Left lung (tissue), 10 donors: ENCODE results near the gene PHKG1. TPM values are rescaled to one million over a fixed set of nuclear protein-coding genes. Genes with fewer than 3 reads are reported as not detected.

ENCODE experiments used
- ATAC-seq: fragments of 200-7000 bp; cut with Tn5 transposase; one replicate; pipeline ENCODE4 v1.9.1; 2020; ENCODE audit warnings: moderate library complexity
- DNase-seq, 4 donors: peaks; one replicate each; pipeline ENCODE4 v3.0.0-alpha.2; 2013 to 2020
- H3K27ac ChIP-seq, 2 donors: fragments of 200-600 bp; sonication (generic) in 1 of 2; one replicate each; pipeline versions ENCODE4 v1.5.0 to v1.8.0; 2020 to 2021
- H3K27me3 ChIP-seq, 2 donors: fragments of 200-600 bp; sonication (generic) in 1 of 2; one replicate each; pipeline versions ENCODE4 v1.5.0 to v1.8.0; 2020 to 2021
- H3K36me3 ChIP-seq, 2 donors: fragments of 200-600 bp; sonication (generic) in 1 of 2; one replicate each; pipeline versions ENCODE4 v1.5.0 to v1.8.0; 2020 to 2021
- H3K4me1 ChIP-seq, 2 donors: fragments of 200-600 bp; one replicate each; pipeline ENCODE4 v1.8.0; 2021
- H3K4me3 ChIP-seq, 2 donors: fragments of 200-600 bp; sonication (generic) in 1 of 2; one replicate each; pipeline versions ENCODE4 v1.5.0 to v1.8.0; 2020 to 2021; ENCODE audit warnings: mild to moderate bottlenecking in 1 of 2
- H3K9me3 ChIP-seq, 2 donors: fragments of 200-600 bp; sonication (generic) in 1 of 2; one replicate each; pipeline versions ENCODE4 v1.5.0 to v1.8.0; 2020 to 2021
- intact Hi-C, 2 donors: fragments of 100-400 bp; cut with DNase I; formaldehyde crosslinking; loops; one replicate each; pipeline versions ENCODE4 v1.11.2 to v1.14.2; 2022
- polyA plus RNA-seq, 6 donors: library from polyadenylated mRNA; unstranded; fragments of 120-200 nt; gene quantifications; one replicate each; pipeline ENCODE4 v1.2.1, GENCODE V29; 2013; ENCODE audit not compliant: insufficient read length in 6 of 6
- total RNA-seq, 2 donors: library from RNA; stranded (reverse); fragmentation: NEBNext Ultra II Directional; extraction: Animal tissue kit (Norgen Biotek cat#: 25700); gene quantifications; one replicate each; pipeline ENCODE4 v1.2.1, GENCODE V29; 2021
- TF ChIP-seq, protein P1 (sequence below), 2 donors: fragments of 200-600 bp; sonication (generic) in 1 of 2; IDR thresholded peaks; one replicate each; pipeline versions ENCODE4 v1.5.0 to v1.8.0; 2021; ENCODE audit warnings: antibody characterized with exemption in 2 of 2
- donor health status: DM: no; HTN: yes; CAD: no.
- donor health status: DM: no; HTN: no; CAD: no.

The PHKG1 gene
- total and polyA plus RNA-seq, 8 donors = 0.32 to 3.9 (median 2.3) TPM

- Histone ChIP-seq H3K36me3 (peaks cover 0 to 38% of the 10 kb centered on the region in 2 donors), H3K4me1 (peaks cover 0 to 18% of the 10 kb centered on the region in 2 donors), H3K4me3 (no peak overlapping the region), H3K27me3 (no peaks in the 10 kb centered on the region), H3K9me3 (no peaks in the 10 kb centered on the region), H3K27ac (no peak overlapping the region)
- DNase-seq (no peak), ATAC-seq (no peak)
- intact Hi-C loops = no loop called here
- TF ChIP-seq, protein P1, sequence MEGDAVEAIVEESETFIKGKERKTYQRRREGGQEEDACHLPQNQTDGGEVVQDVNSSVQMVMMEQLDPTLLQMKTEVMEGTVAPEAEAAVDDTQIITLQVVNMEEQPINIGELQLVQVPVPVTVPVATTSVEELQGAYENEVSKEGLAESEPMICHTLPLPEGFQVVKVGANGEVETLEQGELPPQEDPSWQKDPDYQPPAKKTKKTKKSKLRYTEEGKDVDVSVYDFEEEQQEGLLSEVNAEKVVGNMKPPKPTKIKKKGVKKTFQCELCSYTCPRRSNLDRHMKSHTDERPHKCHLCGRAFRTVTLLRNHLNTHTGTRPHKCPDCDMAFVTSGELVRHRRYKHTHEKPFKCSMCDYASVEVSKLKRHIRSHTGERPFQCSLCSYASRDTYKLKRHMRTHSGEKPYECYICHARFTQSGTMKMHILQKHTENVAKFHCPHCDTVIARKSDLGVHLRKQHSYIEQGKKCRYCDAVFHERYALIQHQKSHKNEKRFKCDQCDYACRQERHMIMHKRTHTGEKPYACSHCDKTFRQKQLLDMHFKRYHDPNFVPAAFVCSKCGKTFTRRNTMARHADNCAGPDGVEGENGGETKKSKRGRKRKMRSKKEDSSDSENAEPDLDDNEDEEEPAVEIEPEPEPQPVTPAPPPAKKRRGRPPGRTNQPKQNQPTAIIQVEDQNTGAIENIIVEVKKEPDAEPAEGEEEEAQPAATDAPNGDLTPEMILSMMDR (IDR thresholded peaks at IDR 0.05) = no peak
Observed at GRCh38 chr7:56030340-56030739, 62.4 kb downstream of the PHKG1 start.

Other genes starting within 250 kb of the PHKG1 start
- not detected for gene SEPTIN14, start 230.2 kb downstream of the PHKG1 start, total RNA-seq
- under 1 TPM; 0.43 to 0.73 (median 0.58) TPM for gene SEPTIN14, start 230.2 kb downstream of the PHKG1 start, polyA plus RNA-seq
- 1 to 10 TPM; 3.7 to 4.6 TPM for gene ZNF713, start 205.5 kb downstream of the PHKG1 start, total RNA-seq
- gene ZNF713, start 205.5 kb downstream of the PHKG1 start, polyA plus RNA-seq = 10 to 100 TPM; 15.1 to 21.0 (median 16.3) TPM
- 10 to 100 TPM in 1 of 2 donors, 1 to 10 TPM in 1; 9.8 to 14.8 TPM for gene MRPS17, start 141.1 kb downstream of the PHKG1 start, total RNA-seq
- 10 to 100 TPM; 12.4 to 16.5 (median 13.9) TPM for gene MRPS17, start 141.1 kb downstream of the PHKG1 start, polyA plus RNA-seq
- 10 to 100 TPM; 52.4 to 55.1 TPM for gene NIPSNAP2, start 128.4 kb downstream of the PHKG1 start, total RNA-seq
- 100 to 1,000 TPM in 2 of 6 donors, 10 to 100 TPM in 4; 85.6 to 101 (median 87.6) TPM for gene NIPSNAP2, start 128.4 kb downstream of the PHKG1 start, polyA plus RNA-seq
- 10 to 100 TPM; 13.7 to 19.5 TPM for gene PSPH, start 41.5 kb downstream of the PHKG1 start, total RNA-seq
- 10 to 100 TPM; 14.1 to 25.0 (median 21.9) TPM for gene PSPH, start 41.5 kb downstream of the PHKG1 start, polyA plus RNA-seq
- 100 to 1,000 TPM in 1 of 2 donors, 10 to 100 TPM in 1; 84.9 to 127 TPM for gene CCT6A, start 41.2 kb downstream of the PHKG1 start, total RNA-seq
- gene CCT6A, start 41.2 kb downstream of the PHKG1 start, polyA plus RNA-seq = 100 to 1,000 TPM; 187 to 225 (median 218) TPM
- gene SUMF2, start 28.7 kb downstream of the PHKG1 start, total RNA-seq = 100 to 1,000 TPM; 134 to 151 TPM
- gene SUMF2, start 28.7 kb downstream of the PHKG1 start, polyA plus RNA-seq = 100 to 1,000 TPM; 105 to 133 (median 108) TPM
- 100 to 1,000 TPM; 243 to 302 TPM for gene CHCHD2, start 13.5 kb upstream of the PHKG1 start, total RNA-seq
- gene CHCHD2, start 13.5 kb upstream of the PHKG1 start, polyA plus RNA-seq = 100 to 1,000 TPM; 211 to 249 (median 229) TPM
- gene NUPR2, start 23.5 kb upstream of the PHKG1 start, total RNA-seq = 1 to 10 TPM in 1 of 2 donors, under 1 TPM in 1; 0.99 to 4.6 TPM
- 1 to 10 TPM; 3.4 to 4.2 (median 4.0) TPM for gene NUPR2, start 23.5 kb upstream of the PHKG1 start, polyA plus RNA-seq